NCI-H345 treated with DMSO at 0.1 percent for 48 hours (cell line): ENCODE measurements around the gene TPCN2.
"Not testable (repeated sequence)": the region's sequence is repeated elsewhere in the genome, so short reads cannot be mapped to it uniquely, and the experiment has no call there.

Source experiments
- DNase-seq: peaks from one replicate; lab custom pipeline; 2025; ENCODE audit not compliant: unreplicated experiment; lab: John Stamatoyannopoulos, UW

The TPCN2 gene

DNA sequence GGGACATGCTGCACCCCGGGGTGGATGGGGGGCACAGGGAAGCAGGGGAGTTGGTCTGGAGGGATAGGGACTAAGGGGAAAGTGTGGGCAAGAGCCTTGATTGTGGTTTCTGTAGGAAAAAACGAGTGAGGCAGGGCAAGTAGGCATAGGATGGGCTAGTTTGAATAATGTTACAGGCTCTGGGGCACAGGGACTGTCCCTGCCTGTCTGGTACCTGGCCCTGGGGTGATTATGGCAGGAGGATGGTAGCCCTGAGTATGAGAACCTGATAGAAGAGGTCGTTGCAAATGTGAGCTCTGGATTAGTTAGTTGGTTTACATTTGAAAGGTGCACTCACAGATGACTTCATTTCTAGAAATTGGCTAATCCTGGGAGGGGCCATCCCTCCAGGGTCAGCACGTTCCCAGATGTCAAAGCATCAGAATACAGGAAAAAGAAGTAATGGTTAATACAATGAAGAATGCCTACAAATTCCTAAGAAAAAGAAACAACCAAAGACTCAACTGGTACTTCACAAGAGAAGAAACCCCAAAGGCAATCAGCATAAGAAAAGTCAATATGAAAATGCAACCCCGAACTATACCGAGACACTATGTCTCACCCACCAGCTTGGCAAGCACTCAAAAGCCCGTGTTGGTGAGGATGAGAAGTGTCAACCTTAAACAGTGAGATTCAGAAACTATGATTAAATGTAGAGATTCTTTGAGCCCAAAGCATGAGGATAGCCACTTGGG, 95.8 kb downstream of the TPCN2 start:
- no peak for DNase-seq

DNA sequence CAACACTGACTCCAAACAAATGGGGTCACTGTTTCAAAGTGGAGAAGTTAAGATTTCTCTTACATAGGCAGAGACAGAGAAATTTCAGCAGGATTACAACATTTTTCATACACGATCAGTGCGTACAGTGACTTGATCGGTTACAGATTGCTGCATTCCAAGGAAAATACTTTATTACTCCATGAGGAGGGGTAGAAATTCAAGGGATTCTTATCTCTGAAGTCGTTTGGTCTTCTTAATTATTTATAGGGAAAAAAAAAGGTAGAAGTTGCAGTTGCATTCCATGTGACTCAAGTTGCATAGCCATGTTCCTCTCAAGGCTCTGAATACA, 96.3 kb downstream of the TPCN2 start:
- no peak for DNase-seq

DNA sequence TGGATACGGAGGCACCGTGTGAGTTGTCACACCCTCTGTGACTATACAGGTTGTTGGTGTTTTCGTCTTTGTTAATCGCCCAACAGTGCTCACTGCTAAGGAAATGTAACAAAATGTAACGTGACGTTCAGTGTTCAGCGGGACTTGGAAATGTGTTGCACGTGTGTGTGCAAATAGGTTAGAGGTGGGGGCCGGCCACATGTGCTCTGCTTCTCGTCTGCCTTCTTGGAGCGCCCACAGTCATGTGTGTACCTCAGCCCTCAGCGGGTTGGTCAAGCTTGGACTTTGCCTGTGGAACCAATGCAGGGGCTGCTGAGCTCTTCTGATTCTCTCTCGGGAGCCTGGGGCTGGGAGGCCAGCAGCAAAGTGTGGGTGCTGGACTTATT, 99.6 kb downstream of the TPCN2 start:
- DNase-seq, result no peak

DNA sequence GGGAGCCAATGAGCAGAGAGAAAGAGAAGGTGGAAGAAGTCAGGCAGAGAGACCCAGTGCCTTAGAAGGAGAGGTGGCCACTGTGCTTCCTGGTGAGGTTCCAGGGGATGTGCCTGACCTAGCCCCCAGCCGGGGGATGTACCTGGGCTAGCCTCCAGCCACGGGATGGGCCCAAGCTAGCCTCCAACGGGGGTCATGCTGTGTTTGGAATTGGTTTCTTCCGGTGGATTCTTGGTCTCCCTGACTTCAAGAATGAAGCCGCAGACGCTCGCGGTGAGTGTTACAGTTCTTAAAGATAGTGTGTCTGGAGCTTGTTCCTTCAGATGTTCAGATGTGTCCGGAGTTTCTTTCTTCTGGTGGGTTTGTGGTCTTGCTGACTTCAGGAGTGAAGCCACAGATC, 100.1 kb downstream of the TPCN2 start:
- DNase-seq, result no peak

DNA sequence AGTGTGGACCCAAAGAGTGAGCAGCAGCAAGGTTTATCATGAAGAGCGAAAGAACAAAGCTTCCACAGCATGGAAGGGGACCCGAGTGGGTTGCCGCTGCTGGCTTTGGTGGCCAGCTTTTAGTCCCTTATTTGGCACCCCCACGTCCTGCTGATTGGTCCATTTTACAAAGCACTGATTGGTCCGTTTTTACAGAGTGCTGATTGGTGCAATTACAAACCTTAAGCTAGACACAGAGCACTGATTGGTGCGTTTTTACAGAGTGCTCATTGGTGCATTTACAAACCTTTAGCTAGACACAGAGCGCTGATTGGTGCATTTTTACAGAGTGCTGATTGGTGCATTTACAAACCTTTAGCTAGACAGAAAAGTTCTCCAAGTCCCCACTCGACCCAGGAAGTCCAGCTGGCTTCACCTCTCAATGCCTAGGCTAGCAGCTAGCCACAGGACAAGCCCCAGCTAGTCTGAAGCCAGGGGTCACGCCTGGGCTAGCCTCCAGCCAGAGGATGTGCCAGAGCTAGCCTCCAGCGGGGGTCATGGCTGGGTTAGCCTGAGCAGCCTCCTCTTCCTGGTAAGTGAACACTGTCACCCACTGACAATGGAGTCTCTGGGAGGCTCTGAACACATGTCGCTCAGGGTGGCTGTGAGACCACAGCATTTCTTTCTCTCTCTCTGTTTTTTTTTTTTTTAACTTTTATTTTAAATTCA, 100.8 kb downstream of the TPCN2 start:
- DNase-seq, result not testable (repeated sequence)

DNA sequence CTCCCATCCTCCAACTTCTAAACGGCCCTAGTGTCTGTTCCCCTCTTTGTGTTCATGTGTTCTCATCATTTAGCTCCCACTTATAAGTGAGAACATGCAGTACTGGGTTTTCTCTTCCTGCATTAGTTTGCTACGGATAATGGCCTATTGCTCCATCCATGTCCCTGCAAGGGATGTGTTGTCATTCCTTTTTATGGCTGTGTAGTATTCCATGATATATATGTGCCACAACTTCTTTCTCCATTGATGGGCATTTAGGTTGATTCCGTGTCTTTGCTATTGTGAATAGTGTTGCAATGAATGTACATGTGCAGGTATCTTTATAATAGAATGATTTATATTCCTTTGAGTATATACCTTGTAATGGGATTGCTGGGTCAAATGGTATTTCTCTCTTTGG, 101.4 kb downstream of the TPCN2 start:
- no peak for DNase-seq

DNA sequence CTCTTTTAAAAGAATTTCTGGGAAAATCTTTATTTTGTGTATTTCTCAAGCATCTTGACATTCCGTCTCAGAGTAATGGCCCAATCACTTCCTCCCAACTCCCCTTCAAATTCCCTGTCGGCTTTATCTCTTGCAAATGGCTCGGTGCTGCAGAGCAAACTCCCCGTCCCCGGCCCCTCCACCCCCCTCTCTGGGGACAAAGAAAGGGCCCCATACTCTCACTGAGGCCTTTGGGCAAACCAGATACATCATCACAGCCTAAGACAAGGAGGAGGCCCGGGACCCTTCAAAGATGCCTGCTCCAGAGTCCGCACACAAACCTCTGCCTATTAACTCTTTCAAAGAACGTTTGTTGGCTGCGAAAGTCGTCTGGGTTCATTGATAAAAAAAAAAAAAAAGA, 103.1 kb downstream of the TPCN2 start:
- no peak for DNase-seq

DNA sequence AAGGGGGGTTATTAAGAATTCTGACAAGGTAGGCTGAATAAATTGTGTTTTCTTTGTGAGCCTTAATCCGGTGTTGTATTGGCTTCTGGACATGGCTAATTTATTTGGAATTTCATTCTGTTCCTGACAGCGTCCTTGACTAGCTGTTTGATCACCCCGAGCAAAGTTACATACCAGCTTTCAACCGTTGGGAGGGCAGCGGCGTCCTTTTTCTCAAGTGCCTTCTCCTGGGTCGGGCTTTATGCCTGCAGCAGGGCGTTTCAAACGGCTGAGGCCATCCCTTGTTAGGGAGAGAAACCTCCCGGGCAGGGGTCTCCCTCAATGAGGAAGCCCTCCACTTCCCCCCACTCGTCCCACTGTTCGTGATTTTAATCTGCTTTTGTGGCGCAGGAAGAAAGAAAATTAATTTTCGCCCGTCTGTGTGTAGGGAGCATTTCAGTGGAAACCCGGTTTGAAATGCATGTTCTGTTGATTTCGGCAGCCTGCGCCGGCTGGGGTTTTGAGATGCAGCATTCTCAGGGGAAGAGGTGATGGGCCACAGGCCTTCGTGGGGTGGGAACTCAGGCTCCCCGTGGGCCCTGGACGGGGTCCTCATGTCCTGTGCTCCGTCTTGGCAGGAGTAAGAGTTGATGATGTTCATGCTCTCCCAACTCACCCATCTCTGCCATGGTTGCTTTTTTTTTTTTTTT, 104.1 kb downstream of the TPCN2 start:
- DNase-seq, result no peak

DNA sequence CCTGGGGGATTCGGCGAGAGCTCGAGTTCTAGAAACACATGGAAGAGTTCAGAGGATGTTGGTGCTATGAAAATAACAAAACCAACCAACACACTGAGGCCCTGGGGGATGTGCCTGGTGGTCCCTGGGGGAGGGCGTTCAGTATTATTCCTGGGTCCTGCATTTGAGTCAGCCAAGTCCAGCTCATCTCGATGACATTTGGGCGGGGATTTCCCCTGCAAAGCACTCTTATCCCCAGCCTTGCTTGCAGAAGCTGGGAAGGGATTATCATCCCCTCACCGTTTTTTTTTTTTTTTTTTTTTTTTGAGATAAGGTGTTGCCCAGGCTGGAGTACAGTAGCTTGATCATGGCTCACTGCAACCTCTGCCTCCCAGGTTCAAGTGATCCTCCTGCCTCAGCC, 104.9 kb downstream of the TPCN2 start:
- DNase-seq, result no peak

DNA sequence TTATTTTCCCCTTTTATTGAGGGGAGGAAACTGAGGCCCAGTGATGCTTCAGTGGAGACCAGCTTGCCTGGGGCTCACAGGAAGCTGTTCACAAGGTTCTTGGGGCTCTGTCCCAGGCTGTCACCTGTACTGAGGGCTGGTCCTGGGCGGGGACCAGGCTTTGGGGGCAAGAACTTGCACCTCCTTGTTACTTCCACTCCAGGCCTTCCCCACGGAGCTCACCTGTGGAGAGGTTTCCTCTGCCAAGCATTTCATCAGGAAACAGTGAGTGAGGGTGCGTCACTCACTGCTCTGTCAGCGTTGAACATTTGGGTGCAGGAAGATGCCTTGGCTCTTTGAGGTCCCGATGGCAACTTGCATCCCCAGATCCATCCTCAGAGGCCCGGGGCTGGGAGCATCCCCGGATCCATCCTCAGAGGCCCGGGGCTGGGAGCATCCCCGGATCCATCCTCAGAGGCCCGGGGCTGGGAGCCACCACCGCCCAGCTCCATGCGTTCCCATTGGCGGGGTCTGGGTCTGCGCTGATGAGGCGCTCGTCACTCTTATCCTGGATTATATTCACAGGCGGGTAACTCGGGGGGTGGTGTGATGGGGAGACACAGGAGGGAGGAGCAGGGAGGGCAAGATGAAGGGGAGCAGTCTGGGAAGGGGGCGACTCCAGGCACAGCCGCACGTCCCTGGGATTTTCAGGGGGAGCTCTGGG, 105.6 kb downstream of the TPCN2 start:
- no peak for DNase-seq

DNA sequence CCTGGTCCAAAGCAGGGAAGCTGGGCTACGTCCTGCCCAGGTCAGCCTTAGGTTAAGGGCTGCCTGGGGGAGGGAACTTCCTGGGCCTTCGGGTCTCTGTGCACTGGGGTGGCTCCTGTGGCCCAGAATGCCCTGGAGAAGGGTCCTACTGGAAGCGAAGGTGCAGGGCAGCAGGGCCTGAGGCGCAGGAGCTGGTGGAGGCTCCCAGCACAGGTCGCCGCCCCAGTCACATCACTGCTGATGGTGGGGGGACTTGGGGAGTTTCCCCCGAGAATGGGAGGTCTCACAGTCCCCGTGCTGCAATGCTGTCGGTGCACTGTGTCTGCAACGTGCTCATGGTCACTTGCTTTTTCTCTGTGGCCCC, 106.2 kb downstream of the TPCN2 start:
- DNase-seq, result no peak

DNA sequence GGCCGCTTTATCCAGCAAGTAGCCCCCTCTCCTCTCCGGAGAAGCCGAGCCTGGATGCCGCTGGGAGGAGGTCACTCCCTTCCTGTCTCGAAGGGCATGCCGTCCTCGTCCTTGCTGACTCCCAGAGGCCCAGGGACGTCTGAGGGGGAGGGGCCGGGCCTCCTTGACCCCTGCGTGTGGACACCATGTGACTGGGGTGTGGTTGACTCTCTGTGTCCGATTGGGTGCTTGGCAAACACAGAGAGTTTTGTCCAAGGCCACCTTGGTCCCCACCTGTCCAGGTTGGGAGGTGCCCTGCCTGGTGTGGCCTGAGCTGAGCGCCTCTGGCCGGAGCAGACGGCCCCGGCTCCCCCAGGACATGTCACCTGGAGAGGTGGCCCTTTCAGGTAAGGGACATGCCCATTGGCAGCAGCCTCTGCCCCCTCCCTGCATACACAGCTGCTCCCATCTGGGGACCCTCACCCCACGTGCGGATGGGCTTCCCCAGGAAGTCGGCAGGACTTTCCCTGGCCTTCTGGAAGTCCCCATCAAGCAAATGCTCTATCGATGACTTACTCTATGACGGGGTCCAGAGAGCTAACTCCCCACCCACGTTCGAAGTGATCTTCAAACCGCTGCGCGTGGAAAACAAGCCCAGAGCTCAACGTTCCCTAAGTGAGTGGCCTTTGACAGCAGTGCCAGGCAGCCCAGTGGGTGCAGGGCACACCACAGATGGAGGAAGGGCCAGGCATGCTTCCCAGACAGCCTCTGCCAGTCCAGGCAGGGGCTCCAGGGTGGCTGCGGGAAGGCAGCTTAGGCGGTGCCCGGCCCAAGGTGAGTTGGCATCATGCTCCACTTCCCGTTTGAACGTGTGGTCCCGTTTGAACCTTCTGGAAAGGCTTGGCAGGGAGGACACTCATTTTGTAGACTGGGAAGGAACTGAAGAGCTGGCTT, 106.8 kb downstream of the TPCN2 start, which contains the start of gene SMIM38:
Gene SMIM38 (plus strand): TSS at position 634 of the 933 bp plus-strand sequence. CDS start 1,912 bp downstream, outside the sequence.
- DNase-seq, result no peak

DNA sequence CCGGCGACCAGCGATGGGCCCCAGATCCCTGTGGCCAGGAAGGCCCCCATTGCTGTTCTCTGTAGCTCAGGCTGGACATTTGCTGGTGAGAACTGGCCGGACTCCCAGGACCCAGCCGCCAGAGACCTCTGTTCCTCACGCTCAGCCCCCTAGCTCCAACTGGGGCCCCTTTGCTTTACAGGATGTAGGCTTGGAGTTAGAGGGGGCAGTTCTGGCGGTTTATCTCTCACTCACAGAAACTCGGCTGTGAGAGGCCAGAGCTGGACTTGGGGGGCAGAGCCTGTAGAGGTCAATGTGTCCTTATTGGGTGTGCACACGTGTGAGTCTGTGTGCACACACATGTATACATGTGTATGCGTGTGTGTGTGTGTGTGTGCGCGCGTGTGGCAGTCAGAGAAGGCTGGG, 107.5 kb downstream of the TPCN2 start:
- DNase-seq, result no peak

DNA sequence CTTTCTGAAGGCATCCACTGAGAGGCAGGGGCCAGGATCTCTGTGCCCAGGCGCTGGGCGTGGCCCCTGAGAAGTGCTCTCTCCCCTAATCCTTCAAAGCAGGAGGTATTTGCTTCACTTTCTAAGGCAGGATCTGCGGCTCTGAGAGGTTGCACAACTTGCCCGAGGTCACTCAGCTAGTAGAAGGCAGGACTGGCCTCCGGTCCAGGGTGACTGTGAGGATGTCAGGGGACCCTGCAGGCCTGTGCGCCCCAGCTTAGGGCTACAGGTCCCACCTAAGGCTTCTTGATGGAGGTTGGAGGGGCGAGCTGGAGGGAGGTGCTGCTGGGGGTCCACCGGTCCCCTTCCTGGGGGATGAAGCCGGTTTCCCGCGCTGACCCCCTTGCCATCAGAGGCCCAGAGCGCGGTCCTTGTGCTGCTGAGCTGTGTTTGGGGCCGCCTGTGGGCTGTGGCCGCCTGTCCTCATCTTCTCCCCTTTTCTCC, 108.0 kb downstream of the TPCN2 start:
- DNase-seq, result no peak

DNA sequence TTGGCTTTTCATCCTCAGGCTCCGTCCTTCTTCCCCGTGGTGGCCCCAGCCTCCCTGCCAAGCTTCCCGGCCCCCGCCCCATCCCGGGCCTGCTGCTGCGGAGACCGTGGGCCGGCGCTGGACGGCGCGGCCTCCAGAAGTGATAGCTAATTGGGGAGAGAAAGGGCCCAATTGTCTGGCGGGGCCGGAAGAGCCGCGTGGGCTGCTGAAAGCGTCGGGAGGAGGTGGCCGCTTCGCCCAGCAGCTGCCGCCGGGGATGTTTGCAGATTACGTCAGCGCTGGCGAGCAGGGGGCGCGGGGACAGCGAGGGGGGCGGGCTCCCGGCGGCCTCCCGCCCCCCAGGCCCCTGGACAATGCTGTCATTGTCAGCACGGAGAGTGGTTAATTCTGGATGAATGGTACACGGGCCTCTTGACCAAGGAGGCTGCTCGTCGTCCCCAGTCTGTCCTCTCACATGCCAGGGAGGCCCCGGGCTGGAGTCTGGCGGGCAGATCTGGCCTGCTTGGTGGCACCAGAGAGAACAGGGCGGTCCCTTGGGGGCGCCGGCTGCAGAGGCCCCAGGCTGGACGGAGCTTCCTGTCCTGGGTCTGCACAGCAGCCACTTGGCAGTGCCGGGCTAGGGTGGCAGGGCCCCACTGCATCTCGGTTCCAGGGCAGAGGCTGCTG, 108.6 kb downstream of the TPCN2 start:
- DNase-seq, result no peak

DNA sequence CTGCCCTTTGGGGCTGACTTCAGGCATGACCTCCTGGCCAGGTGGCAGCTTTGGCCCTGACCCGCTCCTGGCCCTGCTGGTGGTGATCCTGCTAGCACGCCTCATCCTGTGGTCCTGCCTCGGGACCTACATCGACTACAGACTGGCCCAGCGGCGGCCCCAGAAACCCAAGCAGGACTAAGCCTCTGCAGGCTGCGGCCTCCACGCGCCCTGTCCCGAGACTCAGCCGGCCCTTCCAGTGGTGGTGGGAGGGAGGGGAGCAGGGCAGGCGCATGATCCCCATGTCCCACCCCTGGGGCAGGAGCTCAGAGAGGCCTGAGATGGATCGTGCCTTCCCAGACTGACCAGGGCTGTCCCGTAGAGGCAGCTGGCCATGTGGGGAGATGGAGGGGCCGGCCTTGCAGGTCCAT, 109.1 kb downstream of the TPCN2 start:
- no peak for DNase-seq

DNA sequence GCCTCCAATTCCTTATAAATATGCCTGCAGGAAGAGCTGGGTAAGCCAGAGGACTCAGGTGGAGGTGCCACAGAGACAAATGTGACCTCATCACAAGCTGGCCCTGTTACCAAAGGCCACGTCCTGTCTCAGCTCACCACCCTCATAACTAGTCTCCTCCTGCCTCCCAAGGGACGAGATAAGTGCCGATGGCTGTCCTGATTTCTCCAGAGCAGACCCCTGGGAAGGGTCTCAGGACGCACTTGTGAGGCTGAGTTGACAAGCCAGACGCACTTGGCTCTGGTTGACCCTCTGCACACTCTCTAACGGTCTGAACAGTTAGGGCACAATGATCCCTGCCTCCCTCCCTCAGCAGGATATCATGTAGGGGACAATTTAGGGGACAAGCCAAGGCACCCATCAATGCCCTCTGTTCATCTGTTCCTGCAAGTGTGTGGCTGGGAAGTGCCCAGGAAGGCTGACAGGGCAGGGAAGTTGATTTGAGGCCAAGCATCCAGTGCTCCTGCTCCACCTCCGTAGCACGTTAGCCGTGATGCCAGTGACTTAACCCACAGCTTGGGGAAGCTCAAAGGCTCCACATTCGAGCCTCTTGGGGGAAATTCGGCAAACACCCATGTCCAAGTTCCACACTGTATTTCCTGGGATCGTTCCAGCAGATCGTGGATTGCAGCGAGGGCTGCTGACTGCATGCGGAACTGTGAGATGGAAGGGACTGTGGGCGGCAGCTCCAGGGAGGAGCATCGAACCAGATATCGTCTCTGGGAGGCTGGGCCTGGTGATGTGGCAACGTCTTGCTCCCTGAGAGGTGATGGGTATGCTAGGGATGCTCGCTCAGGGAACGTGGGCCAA, 109.8 kb downstream of the TPCN2 start:
- DNase-seq, result no peak

DNA sequence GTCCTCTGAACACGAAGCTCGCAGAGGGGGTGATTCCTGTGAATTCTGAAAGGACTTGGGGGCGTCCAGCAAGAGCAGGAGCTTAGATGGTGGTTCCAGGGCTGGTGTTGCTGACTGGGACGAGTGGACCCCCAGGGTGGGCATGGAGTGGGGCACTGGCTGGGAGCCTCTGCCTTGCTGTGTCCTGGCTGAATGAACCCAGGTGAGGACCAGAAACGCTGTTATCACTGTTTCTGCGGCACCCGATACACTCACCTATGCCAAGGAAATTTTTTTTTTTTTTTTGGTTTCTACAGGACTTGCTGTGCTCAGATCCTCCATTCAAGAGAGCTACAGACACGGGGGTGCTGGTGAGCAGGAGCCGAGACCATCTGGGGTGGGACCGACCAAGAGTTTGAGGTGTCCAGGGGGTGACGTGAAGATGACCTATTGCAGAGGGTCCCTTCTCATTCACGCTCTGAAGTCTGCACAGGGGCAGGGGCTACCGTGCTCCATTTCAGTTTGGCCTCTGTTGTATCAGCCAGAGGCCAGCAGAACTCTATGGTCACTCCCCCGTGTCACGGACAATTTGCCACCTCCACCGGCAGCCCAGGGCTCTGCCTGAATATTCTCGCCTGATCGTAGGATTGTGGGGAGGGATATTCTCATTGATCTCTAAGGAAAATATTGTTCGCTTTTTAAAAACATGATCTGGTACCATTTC, 110.6 kb downstream of the TPCN2 start:
- DNase-seq, result no peak
